GM18508 (cell line): ENCODE data around the gene C1orf232.

Source experiments
- ATAC-seq: cut with Tn5 transposase; IDR thresholded peaks from one replicate; pipeline ENCODE4 v1.9.1; 2021; ENCODE audit warnings: moderate number of reproducible peaks; ENCODE audit not compliant: insufficient read depth, unreplicated experiment

C1orf232 gene

DNA sequence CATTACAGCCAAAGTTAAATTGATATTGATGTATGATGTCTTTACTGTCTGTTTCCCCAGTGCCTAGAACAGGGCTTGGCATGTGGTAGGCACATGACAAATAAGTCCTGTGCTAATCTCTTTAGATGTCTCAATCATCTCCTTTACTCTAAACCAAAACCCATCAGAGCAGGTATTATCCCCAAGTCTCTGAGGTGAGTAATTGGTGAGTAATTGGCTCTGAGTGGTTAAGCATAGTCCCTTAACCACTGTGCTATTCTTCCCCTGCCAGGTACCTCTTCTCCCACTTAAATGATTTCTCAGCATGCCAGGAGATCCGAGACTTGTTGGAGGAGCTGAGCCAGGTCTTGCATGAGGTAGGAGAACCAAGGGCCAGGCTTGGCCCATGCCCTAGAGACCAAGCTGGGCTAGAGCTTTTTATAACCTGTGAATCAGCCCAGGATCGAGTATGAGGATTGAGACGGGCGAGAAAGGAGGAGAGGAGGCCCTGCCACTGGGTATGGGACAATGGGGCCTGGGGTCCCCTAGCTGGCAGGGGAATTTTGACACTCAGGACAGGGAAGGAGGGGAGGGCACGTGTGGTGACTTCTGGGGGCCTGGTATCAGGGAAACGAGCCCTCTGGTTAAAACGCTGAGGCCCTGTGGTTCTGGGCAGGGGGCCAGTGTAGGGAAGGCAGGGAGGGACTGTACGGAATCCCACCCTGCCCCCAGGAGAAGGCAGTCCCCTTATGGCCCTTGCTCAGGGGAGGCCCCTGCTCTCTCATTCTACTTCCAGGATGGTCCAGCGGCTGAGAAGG, 13.0 kb upstream of the C1orf232 start:
- no peak for ATAC-seq

DNA sequence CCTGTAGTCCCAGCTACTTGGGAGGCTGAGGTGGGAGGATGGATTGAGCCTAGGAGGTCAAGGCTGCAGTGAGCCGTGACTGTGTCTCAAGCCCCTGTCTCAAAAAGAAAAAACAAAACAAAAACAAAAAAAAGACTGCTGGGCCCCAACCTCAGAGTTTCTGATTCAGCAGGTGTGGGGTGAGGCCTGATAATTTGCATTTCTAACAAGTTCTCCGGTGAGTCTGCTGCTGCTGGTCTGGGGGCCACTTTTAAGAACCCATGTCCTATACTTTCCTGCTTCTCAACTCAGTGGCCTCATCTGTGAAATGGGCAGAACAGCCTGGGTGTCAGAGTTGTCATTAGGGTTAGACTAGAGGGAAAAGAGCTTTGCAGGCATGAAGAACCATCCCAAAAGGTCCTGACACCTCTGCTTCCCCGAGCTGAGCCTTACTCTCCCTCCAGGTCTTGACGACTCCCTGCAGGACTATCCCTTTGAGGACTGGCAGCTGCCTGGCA, 11.3 kb upstream of the C1orf232 start:
- ATAC-seq, result no peak

GRCh38 chr1:26177182-26177684, 8.5 kb upstream of the C1orf232 start, which contains the start of gene CNKSR1:
CNKSR1 (plus strand) TSS chr1:26177491; CDS start chr1:26177548, 57 bp downstream.
- no peak for ATAC-seq

DNA sequence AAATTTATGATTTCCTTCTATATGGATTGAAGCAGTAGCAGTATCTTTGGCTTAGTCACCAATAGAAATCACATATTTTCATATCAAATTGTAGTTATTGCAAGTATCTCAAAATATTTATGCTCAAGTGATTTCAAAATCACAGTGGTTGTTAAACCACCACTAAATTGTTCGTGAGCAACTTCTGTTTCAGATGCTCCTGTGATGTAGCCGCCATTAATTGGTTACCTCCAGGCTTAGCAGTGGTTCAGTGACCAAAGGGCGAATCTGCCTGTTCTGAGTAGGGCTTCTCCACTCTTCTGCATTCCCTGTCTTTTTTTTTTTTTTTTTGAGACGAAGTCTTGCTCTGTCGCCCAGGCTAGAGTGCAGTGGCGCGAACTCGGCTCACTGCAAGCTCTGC, 6.6 kb upstream of the C1orf232 start:
- ATAC-seq, result no peak

DNA sequence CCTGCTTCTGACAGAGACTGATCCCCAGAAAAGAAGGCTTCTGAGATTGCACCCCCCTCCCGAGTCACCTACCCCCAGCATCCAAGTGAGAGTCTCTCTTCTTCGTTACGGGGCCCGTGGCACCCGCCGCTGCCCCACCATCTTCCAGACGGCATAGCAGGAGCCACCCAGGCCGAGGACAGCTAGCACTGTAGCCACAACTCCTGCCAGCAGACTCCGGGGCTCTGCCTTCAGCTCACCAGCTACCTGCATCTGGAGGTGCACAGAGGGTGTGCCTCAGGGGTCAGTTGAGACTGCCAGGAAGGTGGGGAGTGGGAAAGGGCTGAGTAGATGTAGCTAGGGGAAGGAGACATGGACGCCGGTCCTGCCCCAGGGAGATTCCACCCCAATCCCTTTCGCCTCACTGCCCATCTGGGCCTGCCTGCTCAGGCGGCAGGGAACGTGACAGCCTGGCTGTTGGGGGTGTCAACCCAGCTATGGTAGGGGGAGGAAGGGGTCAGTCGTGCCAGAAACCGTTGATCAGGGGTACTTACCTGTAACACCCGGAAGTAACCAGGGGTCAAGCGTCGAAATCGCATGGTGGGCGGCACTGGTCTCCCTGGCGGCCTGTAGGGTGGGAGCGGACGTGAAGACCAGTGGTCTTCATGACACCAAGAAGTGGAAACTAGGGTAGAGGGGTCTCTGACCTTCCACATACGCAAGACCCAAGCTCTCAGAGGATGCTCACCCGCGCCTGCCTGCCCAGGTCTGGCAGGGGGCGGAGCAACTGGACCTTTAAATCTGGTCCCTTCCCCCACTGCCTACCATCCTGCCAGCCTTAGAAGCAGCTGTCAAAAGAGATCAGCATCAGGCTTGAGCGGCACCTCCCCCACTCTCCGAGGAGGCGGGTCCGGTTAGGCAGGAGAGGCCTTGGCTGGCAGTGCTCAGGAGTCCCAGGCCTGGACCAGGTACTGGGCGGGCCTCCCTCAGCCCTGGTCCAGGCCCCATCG, 2.6 kb upstream of the C1orf232 start, which contains the start of gene ZNF593OS:
Gene ZNF593OS (minus strand): TSS at position 749 of the 989 bp plus-strand sequence. CDS start 171 bp downstream, at position 578.
- no peak for ATAC-seq

DNA sequence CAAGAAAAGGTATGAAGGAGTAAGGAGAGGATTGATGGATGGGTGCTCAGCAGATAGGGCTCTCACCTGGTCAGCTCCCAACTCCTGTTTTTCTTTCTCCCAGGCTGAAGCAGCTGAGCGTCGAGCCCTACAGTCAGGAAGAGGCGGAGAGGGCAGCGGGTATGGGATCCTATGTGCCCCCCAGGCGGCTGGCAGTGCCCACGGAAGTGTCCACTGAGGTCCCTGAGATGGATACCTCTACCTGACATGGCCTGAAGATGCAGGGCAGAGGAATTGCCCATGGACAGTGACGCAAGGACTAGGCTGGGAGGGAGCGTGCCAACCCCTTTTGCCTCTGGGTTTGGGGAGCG, 1.7 kb upstream of the C1orf232 start:
- ATAC-seq, result no peak

GRCh38 chr1:26169669-26170471, 1.1 kb upstream of the C1orf232 start, which contains the start of gene ZNF593:
ZNF593 (plus strand) TSS chr1:26169908; CDS start chr1:26169984, 76 bp downstream.
- ATAC-seq, result peak; percentile 52

DNA sequence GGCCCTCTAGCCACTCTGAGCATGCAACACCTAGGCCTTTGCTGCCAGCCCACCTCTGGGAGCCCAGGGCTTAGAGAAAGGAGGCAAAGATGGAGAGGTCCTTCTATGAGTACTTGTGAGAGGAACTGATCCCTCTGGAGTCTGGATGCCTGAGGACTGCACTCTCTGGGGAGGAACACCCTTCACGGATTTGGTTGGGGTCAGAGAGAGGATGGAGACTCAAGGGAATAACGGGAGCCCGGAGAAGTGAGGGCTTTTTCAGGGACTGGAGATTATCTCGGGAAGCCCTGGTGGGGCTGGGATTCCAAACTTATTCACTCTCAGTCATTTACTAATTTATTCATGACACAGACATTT, 413 bp upstream of the C1orf232 start:
- no peak for ATAC-seq

- ATAC-seq, result no peak
Observed at GRCh38 chr1:26166719-26167281, 2.0 kb downstream of the C1orf232 start.

GRCh38 chr1:26164861-26165842, 3.6 kb downstream of the C1orf232 start:
- no peak for ATAC-seq

DNA sequence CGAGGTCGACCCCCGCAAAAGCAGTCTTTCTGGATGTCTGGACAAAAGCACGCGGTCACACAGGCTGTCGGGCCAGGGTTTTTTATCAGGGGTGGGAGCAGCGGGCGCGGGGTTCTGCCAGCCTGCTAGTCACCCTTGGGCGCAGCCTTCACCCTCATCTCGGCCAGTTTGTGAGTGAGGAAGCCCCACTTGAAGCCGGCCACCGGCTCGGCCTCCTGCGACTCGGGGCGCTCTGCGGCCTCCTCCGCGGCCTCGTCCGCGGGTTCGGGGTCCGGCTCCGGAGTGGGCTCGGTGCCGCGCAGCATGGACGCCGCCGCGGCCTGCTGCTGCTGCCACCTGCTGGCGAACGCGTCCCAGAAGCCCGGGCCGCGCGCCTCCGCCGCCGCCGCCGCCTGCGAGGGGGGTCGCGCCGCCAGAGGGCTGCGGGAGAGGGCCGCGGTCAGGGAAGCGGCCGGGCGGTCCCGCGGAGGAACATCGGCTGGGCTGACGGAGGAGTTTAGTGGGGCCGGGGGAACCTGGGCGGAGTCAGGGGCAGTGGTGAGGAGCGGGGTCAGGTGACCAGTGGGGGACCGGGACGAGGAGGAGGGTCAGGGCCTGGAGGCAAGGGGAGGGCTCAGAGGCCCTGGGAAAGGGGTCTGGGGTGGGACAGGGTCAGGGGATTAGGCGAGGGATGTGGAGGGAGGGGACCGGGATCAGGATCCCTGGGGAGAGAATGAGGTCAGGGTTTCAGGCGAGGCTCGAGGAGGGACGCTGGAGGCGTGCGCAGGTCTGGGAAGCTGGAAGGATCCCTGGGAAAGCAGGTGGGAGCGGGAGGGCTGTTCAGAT, 4.5 kb downstream of the C1orf232 start:
- ATAC-seq, result no peak

DNA sequence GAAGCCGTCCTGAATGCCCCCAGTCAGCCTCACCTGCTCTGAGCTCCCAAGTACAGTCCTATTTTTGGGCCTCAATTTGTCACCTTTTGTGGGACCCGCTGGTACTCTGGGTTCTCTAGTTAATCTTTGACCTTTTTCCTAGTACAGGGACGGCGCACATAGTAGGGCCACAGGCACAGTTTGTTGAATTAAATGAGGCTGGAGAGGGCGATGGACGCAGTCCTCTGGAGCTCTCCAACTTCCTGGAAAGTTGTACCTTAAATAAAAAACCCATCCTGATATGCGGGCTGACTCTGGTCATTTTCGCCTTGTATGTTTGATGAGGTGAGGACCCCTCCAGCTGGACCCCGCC, 5.1 kb downstream of the C1orf232 start:
- ATAC-seq, result no peak

DNA sequence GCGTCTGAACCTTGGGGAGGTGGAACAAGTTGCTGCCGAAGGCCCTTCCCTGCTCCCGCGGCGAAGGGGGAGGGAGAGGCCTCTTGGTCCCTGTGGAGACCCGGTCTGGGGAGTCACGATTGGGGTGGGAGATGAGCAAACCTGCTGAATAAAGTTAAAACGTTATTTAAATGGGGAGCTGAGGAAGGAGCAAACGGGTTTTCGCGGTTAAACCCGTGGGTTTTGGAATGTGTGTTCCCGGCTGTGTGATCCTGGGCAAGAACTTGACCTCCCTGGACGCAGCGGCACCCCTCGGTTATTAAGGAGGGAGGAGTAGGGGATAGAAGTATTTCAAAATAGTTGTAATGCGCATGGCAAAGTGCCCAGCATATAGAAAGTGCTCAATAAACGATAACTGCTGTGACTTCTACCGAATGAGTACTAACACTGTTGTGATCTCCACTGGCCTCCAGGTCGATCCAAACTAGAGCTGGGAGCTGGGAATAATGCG, 6.5 kb downstream of the C1orf232 start:
- no peak for ATAC-seq

- no peak for ATAC-seq
Observed at GRCh38 chr1:26161415-26162219, 7.1 kb downstream of the C1orf232 start.

- no peak for ATAC-seq
Observed at GRCh38 chr1:26160527-26161414, 8.0 kb downstream of the C1orf232 start.

DNA sequence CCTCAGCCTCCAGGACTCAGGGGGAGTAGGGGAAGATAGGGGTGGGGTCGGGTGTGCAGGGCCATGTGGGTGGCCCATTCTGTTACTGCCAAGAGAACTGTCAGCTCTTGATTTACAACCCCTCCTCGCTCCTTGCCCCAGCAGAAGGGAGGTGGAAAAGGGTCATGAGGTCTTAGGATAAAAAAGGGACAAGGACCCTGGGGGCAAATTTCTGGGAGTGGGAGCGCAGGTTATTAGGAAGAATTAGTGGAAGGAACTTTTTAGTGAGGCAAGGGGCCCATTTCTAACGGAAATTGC, 9.1 kb downstream of the C1orf232 start:
- no peak for ATAC-seq
